GM21723 (cell line): ENCODE measurements around the gene HECTD3.

ENCODE experiments used
- ATAC-seq: cut with Tn5 transposase; IDR thresholded peaks from one replicate; pipeline ENCODE4 v1.9.1; 2021; ENCODE audit warnings: mild to moderate bottlenecking, moderate library complexity; ENCODE audit not compliant: unreplicated experiment

The HECTD3 gene

GRCh38 chr1:45010855-45011811 lies at the start of gene HECTD3:
HECTD3 (minus strand) TSS chr1:45011324; CDS start chr1:45011257, 67 bp downstream.
- ATAC-seq, result peak; percentile 70

GRCh38 chr1:45059829-45060228 lies 48.7 kb upstream of the HECTD3 start:
- no peak for ATAC-seq

- no peak for ATAC-seq
Measured at GRCh38 chr1:45057542-45057941, 46.4 kb upstream of the HECTD3 start.

- no peak for ATAC-seq
Measured at GRCh38 chr1:45051005-45051772, 40.1 kb upstream of the HECTD3 start.

DNA sequence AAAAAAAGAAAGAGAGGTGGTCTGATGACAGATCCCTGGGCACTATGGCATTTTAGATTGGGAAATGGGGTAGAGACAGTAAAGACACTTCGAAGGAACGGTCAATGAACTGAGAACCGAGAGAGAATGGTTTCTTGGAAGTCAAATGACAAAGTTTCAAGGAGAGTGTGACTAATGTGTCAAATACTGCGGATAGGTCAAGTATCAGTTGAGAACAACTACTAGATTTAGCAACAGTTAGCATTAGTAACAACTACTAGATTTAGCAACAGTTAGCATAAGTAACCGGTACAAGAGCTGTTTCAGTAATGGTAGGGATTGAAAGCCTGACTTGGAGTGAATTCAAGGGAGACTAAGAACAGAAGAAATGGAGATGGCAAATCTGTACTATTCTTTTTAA lies 35.9 kb upstream of the HECTD3 start:
- ATAC-seq, result no peak

DNA sequence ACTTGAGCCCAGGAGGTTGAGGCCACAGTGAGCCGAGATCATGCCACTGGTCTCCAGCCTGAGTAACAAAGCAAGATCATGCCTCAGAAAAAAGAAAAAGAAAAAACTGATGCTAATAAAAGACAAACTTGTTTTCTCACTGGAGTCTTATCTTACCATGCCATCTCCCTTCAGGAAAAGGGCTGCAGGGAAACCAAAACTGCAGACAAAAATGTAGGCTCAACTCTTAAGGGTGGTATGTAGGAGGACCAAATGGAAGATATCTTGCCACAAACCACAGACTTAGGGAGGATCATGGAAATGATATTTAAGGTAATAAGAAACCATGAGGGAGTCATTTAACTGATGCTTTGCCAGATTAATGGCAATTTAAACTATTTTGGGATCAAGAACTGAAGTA lies 33.8 kb upstream of the HECTD3 start:
- ATAC-seq, result no peak

- ATAC-seq, result no peak
Measured at GRCh38 chr1:45043094-45043493, 32.0 kb upstream of the HECTD3 start.

DNA sequence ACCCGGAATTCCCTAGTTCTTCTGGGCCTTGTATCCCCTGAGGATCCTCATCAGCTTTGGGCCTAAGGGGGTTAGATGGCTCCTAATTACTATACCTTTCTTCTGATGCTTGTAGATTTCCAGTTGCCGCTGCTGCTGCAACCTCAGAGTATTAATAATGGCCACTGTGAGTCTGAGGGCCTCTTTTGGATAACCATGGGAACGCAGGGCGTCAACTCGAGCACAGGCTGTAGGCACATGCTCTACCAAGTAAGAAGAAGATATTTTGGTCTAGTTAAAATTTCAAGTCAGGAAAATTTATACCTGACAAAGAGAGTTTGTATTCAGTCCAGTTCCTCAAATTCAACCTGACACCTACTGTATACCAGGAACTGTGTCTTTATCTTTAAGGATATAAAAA lies 29.2 kb upstream of the HECTD3 start:
- no peak for ATAC-seq

DNA sequence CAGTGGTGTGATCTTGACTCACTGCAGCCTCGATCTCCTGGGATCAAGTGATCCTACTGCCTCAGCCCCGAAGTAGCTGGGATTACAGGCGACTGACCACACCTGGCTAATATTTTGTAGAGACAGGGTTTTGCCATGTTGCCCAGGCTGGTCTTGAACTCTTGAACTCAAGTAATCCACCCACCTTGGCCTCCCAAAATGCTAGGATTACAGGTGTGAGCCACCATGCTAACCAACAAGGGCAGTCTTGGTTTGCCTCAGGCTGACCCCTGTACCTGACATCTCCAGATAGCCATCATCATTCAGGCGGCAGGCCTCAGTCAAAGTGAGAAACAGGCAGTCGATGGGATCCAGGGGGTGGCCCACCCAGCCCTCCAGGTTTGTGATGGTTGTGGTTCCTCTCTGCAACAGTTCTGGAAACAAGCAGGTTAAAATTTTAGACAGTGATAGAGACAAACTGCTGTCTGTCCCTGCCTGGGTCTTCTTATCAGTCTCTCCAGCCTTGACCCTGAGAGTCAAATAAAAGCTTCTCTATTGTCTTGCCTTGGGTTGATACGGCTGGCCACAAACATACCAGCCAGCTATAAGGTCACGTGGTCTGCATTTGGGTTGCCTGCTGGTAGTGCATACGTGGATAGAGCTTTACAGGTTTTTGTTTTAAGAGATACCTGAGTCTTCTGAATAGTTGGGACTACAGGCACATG lies 27.7 kb upstream of the HECTD3 start:
- no peak for ATAC-seq

DNA sequence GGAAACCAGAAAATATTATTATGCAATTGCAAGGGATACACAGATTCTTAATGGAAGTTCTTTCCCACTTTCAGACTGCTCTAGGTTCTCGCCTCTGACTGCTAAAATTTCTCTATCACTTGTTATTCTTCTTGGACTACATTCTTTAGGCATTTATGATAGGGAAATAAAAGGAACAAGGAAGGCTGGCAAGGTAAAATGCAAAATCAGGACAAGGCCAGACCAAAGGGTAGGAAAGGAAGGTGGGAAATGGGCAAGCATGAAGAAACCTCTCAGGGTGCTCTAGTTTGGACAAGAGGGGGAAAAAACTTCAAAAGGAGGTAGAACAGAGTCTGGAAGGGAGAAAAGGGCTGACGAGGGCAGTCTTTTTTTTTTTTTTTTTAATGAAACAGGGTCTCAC lies 27.1 kb upstream of the HECTD3 start:
- no peak for ATAC-seq

- ATAC-seq, result no peak
Measured at GRCh38 chr1:45037456-45037855, 26.3 kb upstream of the HECTD3 start.

GRCh38 chr1:45035631-45036301 lies 24.6 kb upstream of the HECTD3 start:
- ATAC-seq, result no peak

DNA sequence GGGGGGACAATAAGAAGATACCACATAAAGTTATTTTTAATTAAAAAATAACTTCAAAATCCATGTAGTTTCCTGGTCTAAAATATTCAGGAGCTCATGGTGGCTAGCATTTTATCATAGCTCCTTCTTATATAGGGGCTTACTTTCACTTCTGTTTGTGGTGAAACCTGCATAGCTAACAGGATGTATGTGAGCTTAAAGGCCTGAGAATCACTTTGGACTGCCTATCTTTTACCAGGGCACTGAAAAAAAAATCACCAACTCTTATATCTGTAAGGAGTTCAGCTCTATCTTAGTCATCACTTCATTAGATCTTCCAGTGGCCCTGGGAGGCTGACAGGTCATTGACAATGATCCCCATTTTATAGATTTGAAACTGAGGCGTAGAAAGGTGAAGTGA lies 22.2 kb upstream of the HECTD3 start:
- no peak for ATAC-seq

DNA sequence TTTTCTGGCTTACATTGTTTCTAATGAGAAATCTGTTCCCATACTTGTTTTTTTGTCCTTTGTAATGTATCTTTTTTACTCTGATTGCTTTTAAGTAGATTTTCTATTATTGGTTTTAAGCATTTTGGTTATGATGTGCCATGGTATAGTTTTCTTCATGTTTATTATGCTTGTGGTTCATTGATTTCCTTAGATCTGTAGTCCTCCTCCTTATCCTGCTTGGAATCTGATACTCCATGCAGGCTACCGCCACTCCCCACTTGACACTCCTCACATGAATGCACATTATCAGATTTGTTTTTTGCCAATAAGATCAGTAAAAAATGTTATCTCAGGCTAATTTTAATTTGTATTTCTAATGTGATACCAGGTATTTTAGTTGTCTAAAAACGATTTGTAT lies 21.7 kb upstream of the HECTD3 start:
- ATAC-seq, result no peak

- no peak for ATAC-seq
Measured at GRCh38 chr1:45026446-45026845, 15.3 kb upstream of the HECTD3 start.

DNA sequence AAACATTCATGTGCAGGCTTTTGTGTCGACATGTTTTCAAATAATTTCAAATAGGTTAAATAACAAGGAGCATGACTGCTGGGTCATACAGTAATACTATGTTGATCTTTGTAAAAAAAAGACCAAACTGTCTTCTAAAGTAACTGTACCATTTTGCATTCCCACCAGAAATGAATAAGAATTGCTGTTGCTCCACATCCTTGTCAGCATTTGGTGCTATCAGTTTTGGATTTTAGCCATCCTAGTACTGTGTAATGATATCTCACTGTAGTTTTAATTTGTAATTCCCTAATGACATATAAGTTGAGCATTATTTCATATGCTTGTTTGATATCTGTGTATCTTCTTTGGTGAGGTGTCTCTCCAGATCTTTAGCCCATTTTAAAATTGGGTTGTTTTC lies 12.5 kb upstream of the HECTD3 start:
- no peak for ATAC-seq

GRCh38 chr1:45018599-45019230 lies 7.6 kb upstream of the HECTD3 start:
- peak; percentile 51 for ATAC-seq

DNA sequence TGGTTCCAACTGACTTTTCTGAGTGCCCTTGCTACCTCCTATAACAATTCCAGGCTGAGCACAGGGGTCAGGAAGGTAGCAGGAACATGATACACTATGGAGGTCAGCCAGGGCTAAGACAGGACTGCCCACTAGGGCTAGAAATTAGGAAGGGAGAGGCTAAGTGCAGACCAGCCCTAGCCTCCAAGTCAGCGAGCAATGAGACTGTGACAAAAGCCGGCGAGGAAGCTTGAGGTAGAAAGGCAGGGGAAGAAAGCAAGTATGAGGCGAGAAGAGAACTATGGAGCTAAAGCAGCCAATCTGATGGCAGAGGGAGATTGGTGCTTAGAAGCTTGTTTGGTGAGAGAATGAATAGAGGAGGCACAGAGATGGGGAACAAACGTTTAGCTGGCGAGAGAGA lies 5.6 kb upstream of the HECTD3 start:
- no peak for ATAC-seq

- ATAC-seq, result no peak
Measured at GRCh38 chr1:45016090-45016697, 5.1 kb upstream of the HECTD3 start.

DNA sequence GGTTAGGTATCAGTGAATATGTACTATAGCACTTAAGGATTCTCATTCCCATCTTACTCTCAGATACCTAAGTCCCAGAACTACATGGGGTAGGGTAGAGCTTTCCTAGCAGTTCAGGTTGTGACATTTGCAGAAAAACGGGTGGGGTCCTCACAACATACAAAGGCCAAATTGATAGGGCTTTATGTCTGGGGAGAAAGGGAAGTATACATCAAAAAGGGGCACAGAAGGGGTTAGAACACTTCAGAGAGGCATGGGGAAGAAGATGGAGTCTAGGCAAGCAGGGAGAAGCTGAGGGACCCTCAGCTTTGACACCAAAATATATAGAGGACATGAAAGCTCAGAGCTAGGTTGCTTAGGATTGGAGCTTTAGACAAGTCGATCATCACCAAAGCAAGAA lies 4.6 kb upstream of the HECTD3 start:
- ATAC-seq, result no peak
